SU-DHL-6 (cell line): ENCODE data around the gene CAMK2N2.

Experiments used
- EZH2phosphoT487 ChIP-seq: fragments of 200-600 bp; sonication (generic), shearing (Covaris generic); conservative IDR thresholded peaks from 2 replicates; pipeline ENCODE4 v1.6.1; 2018; ENCODE audit warnings: mild to moderate bottlenecking, antibody characterized with exemption, low read length, moderate library complexity, mixed read lengths
- TF ChIP-seq, protein P1 (sequence below): fragments of 200-600 bp; sonication (generic); IDR thresholded peaks from one replicate; pipeline ENCODE4 v1.5.1; 2017; ENCODE audit warnings: antibody characterized with exemption, mild to moderate bottlenecking, low read length, moderate library complexity; ENCODE audit not compliant: insufficient read depth, poor library complexity, severe bottlenecking

DNA sequence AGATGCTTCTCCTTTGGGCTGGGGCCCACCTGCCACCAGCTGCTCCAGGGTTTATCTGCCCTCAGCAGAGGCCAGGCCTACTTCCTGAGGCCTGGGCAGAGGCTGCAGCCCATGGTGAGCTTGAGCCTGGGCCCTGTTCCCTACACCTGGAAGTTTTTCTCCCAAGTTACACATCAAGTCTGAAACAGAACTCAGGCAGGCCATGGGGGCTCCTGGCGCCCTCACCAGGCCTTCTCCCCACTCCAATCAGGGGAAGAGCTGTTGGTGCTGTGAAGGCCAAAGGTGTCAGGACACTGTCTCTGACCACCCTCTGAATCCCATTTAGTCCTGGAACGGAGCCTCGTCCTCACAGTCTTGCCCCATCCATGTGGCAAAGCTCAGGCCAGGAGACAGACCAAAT lies 24.7 kb downstream of the CAMK2N2 start:
- TF ChIP-seq, protein P1, sequence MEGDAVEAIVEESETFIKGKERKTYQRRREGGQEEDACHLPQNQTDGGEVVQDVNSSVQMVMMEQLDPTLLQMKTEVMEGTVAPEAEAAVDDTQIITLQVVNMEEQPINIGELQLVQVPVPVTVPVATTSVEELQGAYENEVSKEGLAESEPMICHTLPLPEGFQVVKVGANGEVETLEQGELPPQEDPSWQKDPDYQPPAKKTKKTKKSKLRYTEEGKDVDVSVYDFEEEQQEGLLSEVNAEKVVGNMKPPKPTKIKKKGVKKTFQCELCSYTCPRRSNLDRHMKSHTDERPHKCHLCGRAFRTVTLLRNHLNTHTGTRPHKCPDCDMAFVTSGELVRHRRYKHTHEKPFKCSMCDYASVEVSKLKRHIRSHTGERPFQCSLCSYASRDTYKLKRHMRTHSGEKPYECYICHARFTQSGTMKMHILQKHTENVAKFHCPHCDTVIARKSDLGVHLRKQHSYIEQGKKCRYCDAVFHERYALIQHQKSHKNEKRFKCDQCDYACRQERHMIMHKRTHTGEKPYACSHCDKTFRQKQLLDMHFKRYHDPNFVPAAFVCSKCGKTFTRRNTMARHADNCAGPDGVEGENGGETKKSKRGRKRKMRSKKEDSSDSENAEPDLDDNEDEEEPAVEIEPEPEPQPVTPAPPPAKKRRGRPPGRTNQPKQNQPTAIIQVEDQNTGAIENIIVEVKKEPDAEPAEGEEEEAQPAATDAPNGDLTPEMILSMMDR: no peak
- TF ChIP-seq EZH2phosphoT487: no peak
